Neural progenitor cell (in vitro differentiated cells): ENCODE measurements around the gene ITGA5. TPM values are rescaled to one million over a fixed set of nuclear protein-coding genes. Genes with fewer than 3 reads are reported as not detected.

Source experiments
- DNase-seq: peaks from one replicate; pipeline ENCODE4 v3.0.0-alpha.2; 2016; ENCODE audit warnings: low spot score
- H2AFZ ChIP-seq: fragments of 200-600 bp; sonication (generic); replicated peaks from 2 replicates; pipeline ENCODE4 v1.6.1; 2016; ENCODE audit warnings: antibody characterized with exemption
- H3F3A ChIP-seq: fragments of 200-600 bp; sonication (generic); 2 replicates; pipeline ENCODE4 v1.6.1; 2016; ENCODE audit warnings: antibody characterized with exemption, low read depth
- H3K27ac ChIP-seq: fragments of 200-600 bp; sonication (generic); 2 replicates; pipeline ENCODE4 v1.5.1; 2016; ENCODE audit warnings: mild to moderate bottlenecking
- H3K27me3 ChIP-seq: fragments of 200-600 bp; sonication (generic); 2 replicates; pipeline ENCODE4 v1.6.1; 2016; ENCODE audit warnings: mild to moderate bottlenecking, moderate library complexity
- H3K36me3 ChIP-seq: fragments of 200-600 bp; sonication (generic); 2 replicates; pipeline ENCODE4 v1.5.1; 2016
- H3K4me1 ChIP-seq: fragments of 200-600 bp; sonication (generic); 2 replicates; pipeline ENCODE4 v1.6.1; 2016; ENCODE audit warnings: mixed run types
- H3K4me2 ChIP-seq: fragments of 200-600 bp; sonication (generic); 2 replicates; pipeline ENCODE4 v1.6.1; 2016
- H3K4me3 ChIP-seq: fragments of 200-600 bp; sonication (generic); 2 replicates; pipeline ENCODE4 v1.5.1; 2016
- H3K79me2 ChIP-seq: fragments of 200-600 bp; sonication (generic); 2 replicates; pipeline ENCODE4 v1.6.1; 2016; ENCODE audit warnings: low read depth
- H3K9ac ChIP-seq: fragments of 200-600 bp; sonication (generic); 2 replicates; pipeline ENCODE4 v1.6.1; 2016
- H3K9me3 ChIP-seq: fragments of 200-600 bp; sonication (generic); 2 replicates; pipeline ENCODE4 v1.5.1; 2016; ENCODE audit warnings: low read depth
- H4K20me1 ChIP-seq: fragments of 200-600 bp; sonication (generic); 2 replicates; pipeline ENCODE4 v1.6.1; 2016; ENCODE audit warnings: low read depth
- H3K27ac Mint-ChIP-seq: 3 replicates; pipeline ENCODE4 v1.8.0; 2021; ENCODE audit warnings: mixed read lengths
- H3K27me3 Mint-ChIP-seq: 2 replicates; pipeline ENCODE4 v1.8.0; 2022; ENCODE audit warnings: low read depth, mild to moderate bottlenecking, inconsistent platforms, moderate library complexity, mixed read lengths; ENCODE audit not compliant: insufficient read depth
- H3K36me3 Mint-ChIP-seq: 3 replicates; pipeline ENCODE4 v1.8.0; 2021; ENCODE audit warnings: mixed read lengths
- H3K4me1 Mint-ChIP-seq: 3 replicates; pipeline ENCODE4 v1.8.0; 2021; ENCODE audit warnings: mixed read lengths
- H3K4me3 Mint-ChIP-seq: 3 replicates; pipeline ENCODE4 v1.8.0; 2021; ENCODE audit warnings: mild to moderate bottlenecking, moderate library complexity, mixed read lengths
- H3K9me3 Mint-ChIP-seq: 3 replicates; pipeline ENCODE4 v1.8.0; 2020; ENCODE audit warnings: mixed read lengths
- EZH2 ChIP-seq: fragments of 200-600 bp; sonication (generic); IDR thresholded peaks from 2 replicates; pipeline ENCODE4 v1.6.1; 2017; ENCODE audit warnings: antibody characterized with exemption, mild to moderate bottlenecking, moderate library complexity
- EZH2phosphoT487 ChIP-seq: fragments of 200-600 bp; sonication (generic); IDR thresholded peaks from 2 replicates; pipeline ENCODE4 v1.6.1; 2017; ENCODE audit warnings: antibody characterized with exemption
- total RNA-seq: library from RNA; depleted of rRNA; stranded (reverse); fragments of >200 nt; gene quantifications from 2 replicates; pipeline ENCODE4 v1.2.3, GENCODE V29; 2015; ENCODE audit warnings: low replicate concordance
- TF ChIP-seq, protein P1 (sequence below): fragments of 200-600 bp; sonication (generic); IDR thresholded peaks from 2 replicates; pipeline ENCODE4 v1.5.1; 2017; ENCODE audit warnings: antibody characterized with exemption, mild to moderate bottlenecking

ITGA5 gene
- total RNA-seq, 1 donor from 2014 or later, result 37.7 TPM

GRCh38 chr12:54386403-54387113, 32.5 kb downstream of the ITGA5 start:
- Mint-ChIP-seq H3K27me3 (no peaks in the 10 kb centered on the region), H3K27ac (peak overlapping the region; percentile 20), H3K9me3 (no peaks in the 10 kb centered on the region), H3K4me1 (peaks cover 65% of the 10 kb centered on the region), H3K36me3 (peaks cover 3% of the 10 kb centered on the region), H3K4me3 (peak overlapping the region; percentile 4)
- H3F3A ChIP-seq, result peaks cover 58% of the 10 kb centered on the region
- no peak overlapping the region for H2AFZ ChIP-seq
- H3K9me3 ChIP-seq, result no peaks in the 10 kb centered on the region
- no peaks in the 10 kb centered on the region for H3K27me3 ChIP-seq
- H3K79me2 ChIP-seq, result peaks cover 29% of the 10 kb centered on the region
- peaks cover 66% of the 10 kb centered on the region for H3K4me1 ChIP-seq
- no peak overlapping the region for H3K9ac ChIP-seq
- H3K27ac ChIP-seq, result peak overlapping the region; percentile 5
- H3K36me3 ChIP-seq, result no peaks in the 10 kb centered on the region
- H3K4me2 ChIP-seq, result peak overlapping the region; percentile 85
- TF ChIP-seq EZH2phosphoT487, result no peak
- TF ChIP-seq, protein P1, sequence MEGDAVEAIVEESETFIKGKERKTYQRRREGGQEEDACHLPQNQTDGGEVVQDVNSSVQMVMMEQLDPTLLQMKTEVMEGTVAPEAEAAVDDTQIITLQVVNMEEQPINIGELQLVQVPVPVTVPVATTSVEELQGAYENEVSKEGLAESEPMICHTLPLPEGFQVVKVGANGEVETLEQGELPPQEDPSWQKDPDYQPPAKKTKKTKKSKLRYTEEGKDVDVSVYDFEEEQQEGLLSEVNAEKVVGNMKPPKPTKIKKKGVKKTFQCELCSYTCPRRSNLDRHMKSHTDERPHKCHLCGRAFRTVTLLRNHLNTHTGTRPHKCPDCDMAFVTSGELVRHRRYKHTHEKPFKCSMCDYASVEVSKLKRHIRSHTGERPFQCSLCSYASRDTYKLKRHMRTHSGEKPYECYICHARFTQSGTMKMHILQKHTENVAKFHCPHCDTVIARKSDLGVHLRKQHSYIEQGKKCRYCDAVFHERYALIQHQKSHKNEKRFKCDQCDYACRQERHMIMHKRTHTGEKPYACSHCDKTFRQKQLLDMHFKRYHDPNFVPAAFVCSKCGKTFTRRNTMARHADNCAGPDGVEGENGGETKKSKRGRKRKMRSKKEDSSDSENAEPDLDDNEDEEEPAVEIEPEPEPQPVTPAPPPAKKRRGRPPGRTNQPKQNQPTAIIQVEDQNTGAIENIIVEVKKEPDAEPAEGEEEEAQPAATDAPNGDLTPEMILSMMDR, result no peak
- TF ChIP-seq EZH2, result no peak
- DNase-seq, result no peak
- H3K4me3 ChIP-seq, result no peak overlapping the region
- peaks cover 45% of the 10 kb centered on the region for H4K20me1 ChIP-seq

DNA sequence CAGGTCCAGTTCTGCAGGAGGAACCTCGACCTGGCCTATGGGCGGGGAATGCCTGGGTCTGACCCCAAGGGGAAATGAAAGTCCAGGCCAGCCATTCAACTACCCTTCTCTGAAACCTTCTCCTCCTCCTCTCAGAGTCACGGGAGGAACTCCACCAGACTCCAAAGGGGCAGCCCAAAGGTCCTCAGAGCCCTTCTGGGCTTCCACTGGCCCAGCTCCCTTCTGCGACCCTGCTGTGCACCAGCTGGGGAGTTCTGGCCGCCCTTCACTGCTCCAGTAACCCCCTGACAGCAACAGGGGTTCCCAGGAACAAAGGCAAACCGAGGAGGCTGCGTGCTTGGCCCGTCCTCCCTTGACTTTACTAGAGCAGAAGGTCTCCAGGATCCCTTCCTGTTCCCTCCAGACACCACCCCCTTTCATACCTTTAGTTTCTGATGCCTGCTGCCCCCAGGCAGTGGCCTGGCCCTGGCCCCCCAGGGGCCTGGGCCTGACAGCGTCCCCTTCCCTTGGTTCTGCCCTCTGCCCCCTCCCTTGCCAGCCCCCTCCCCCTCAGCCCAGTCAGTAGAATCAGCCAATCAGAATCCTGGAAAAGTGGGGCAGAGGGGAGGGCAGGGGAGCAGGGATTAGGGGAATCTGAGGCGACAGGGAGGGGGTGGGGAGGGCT, 33.7 kb downstream of the ITGA5 start:
- H3K4me1 Mint-ChIP-seq, result peaks cover 65% of the 10 kb centered on the region
- H3K36me3 Mint-ChIP-seq, result peaks cover 3% of the 10 kb centered on the region
- DNase-seq, result peak; percentile 68
- H3K27me3 Mint-ChIP-seq, result no peaks in the 10 kb centered on the region
- peaks cover 52% of the 10 kb centered on the region for H4K20me1 ChIP-seq
- H2AFZ ChIP-seq, result no peak overlapping the region
- peaks cover 65% of the 10 kb centered on the region for H3K4me1 ChIP-seq
- TF ChIP-seq, protein P1, result no peak
- TF ChIP-seq EZH2 (no peak), EZH2phosphoT487 (no peak)
- H3K27me3 ChIP-seq, result no peaks in the 10 kb centered on the region
- H3K27ac Mint-ChIP-seq, result no peak overlapping the region
- H3F3A ChIP-seq, result peaks cover 60% of the 10 kb centered on the region
- H3K27ac ChIP-seq, result no peak overlapping the region
- peak overlapping the region; percentile 85 for H3K4me2 ChIP-seq
- H3K4me3 Mint-ChIP-seq, result peak overlapping the region; percentile 22
- no peaks in the 10 kb centered on the region for H3K9me3 Mint-ChIP-seq
- no peak overlapping the region for H3K9ac ChIP-seq
- H3K36me3 ChIP-seq, result no peaks in the 10 kb centered on the region
- H3K4me3 ChIP-seq, result peak overlapping the region; percentile 36
- H3K9me3 ChIP-seq, result no peaks in the 10 kb centered on the region
- H3K79me2 ChIP-seq, result peaks cover 29% of the 10 kb centered on the region

- Histone ChIP-seq H3F3A (peaks cover 60% of the 10 kb centered on the region), H3K4me2 (peak within 1 kb of the TSS; percentile 85), H4K20me1 (peaks cover 58% of the 10 kb centered on the region), H3K36me3 (no peaks in the 10 kb centered on the region), H2AFZ (no peak within 1 kb of the TSS), H3K4me3 (peak within 1 kb of the TSS; percentile 36), H3K27me3 (no peaks in the 10 kb centered on the region), H3K27ac (no peak within 1 kb of the TSS), H3K9ac (no peak within 1 kb of the TSS), H3K79me2 (peaks cover 24% of the 10 kb centered on the region), H3K4me1 (peaks cover 58% of the 10 kb centered on the region), H3K9me3 (no peaks in the 10 kb centered on the region)
- Mint-ChIP-seq H3K4me1 (peaks cover 65% of the 10 kb centered on the region), H3K4me3 (peak within 1 kb of the TSS; percentile 54), H3K27me3 (no peaks in the 10 kb centered on the region), H3K36me3 (peaks cover 3% of the 10 kb centered on the region), H3K27ac (peak within 1 kb of the TSS; percentile 44), H3K9me3 (no peaks in the 10 kb centered on the region)
- TF ChIP-seq EZH2 (no peak), EZH2phosphoT487 (no peak)
- TF ChIP-seq, protein P1, result no peak
- DNase-seq, result no peak
Measured at GRCh38 chr12:54384591-54385041, 34.5 kb downstream of the ITGA5 start, which contains the start of gene ZNF385A. TSS of gene ZNF385A (minus strand) at chr12:54384733. CDS start at chr12:54384514, 219 bp downstream.
